Sigmoid colon (tissue), 4 donors: ENCODE data around the gene FCGBP.

ENCODE experiments used
- EP300 ChIP-seq, 4 donors: sonication (generic); formaldehyde crosslinking; IDR thresholded peaks; one replicate each; pipeline ENCODE4 v1.6.1; 2017; ENCODE audit warnings: antibody characterized with exemption in 4 of 4
- POLR2A ChIP-seq, 2 donors: fragments of 450-650 bp; IDR thresholded peaks; one replicate each; pipeline ENCODE4 v1.6.1; 2016; ENCODE audit warnings: antibody characterized with exemption in 2 of 2, mild to moderate bottlenecking in 2 of 2, moderate library complexity in 2 of 2
- POLR2AphosphoS5 ChIP-seq, 4 donors: sonication (generic); formaldehyde crosslinking; IDR thresholded peaks; one replicate each; pipeline ENCODE4 v1.6.1; 2017; ENCODE audit warnings: antibody characterized with exemption in 4 of 4
- TF ChIP-seq, protein P1 (sequence below), 4 experiments: fragments of 450-650 bp in 3 of 4; fragments of 200-600 bp in 1 of 4; IDR thresholded peaks; one replicate each; pipeline ENCODE4 v1.5.1; 2016 to 2019; ENCODE audit warnings: antibody characterized with exemption in 4 of 4, mild to moderate bottlenecking in 3 of 4, moderate library complexity in 2 of 4

DNA sequence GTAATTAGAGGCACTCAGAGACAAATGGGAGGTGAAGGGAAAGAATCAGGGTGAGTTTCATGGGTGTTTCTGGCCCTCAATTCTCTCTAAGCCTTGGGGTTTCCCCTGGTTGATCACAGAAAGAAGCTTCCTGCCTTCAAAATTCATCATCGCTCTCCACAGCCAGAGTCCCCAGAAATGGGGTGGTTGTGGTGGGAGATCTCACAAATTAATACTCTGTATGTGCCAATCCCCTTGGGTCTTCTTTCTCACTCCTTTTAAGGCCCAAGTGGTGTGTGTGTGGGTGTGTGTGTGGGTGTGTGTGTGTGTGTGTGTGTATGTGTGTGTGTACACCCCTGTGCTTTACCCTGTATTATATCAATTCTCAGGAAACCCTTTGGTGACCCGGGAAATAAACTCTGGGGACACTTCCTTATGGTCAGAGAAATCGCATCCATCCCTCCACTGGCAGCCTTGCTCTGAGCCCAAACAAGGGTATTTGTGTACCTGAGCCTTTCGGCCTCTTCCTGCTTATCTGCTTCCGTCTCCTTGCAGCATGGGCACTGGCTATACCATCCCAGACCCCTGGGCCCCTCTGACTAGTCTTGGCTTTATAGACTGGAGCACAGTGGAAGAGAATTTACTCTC, 2.8 kb upstream of the FCGBP start:
- TF ChIP-seq POLR2AphosphoS5 (IDR thresholded peaks at IDR 0.05) (no peak), POLR2A (IDR thresholded peaks at IDR 0.05) (no peak), EP300 (IDR thresholded peaks at IDR 0.05) (no peak)
- TF ChIP-seq, protein P1, sequence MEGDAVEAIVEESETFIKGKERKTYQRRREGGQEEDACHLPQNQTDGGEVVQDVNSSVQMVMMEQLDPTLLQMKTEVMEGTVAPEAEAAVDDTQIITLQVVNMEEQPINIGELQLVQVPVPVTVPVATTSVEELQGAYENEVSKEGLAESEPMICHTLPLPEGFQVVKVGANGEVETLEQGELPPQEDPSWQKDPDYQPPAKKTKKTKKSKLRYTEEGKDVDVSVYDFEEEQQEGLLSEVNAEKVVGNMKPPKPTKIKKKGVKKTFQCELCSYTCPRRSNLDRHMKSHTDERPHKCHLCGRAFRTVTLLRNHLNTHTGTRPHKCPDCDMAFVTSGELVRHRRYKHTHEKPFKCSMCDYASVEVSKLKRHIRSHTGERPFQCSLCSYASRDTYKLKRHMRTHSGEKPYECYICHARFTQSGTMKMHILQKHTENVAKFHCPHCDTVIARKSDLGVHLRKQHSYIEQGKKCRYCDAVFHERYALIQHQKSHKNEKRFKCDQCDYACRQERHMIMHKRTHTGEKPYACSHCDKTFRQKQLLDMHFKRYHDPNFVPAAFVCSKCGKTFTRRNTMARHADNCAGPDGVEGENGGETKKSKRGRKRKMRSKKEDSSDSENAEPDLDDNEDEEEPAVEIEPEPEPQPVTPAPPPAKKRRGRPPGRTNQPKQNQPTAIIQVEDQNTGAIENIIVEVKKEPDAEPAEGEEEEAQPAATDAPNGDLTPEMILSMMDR (IDR thresholded peaks at IDR 0.05) = no peak
